ENCODE results near the gene TBC1D22A. TPM values are rescaled to one million over a fixed set of nuclear protein-coding genes. Genes with fewer than 3 reads are reported as not detected.

The TBC1D22A gene
- total RNA-seq, 1 experiment from 2014 or later = 7.2 TPM

DNA sequence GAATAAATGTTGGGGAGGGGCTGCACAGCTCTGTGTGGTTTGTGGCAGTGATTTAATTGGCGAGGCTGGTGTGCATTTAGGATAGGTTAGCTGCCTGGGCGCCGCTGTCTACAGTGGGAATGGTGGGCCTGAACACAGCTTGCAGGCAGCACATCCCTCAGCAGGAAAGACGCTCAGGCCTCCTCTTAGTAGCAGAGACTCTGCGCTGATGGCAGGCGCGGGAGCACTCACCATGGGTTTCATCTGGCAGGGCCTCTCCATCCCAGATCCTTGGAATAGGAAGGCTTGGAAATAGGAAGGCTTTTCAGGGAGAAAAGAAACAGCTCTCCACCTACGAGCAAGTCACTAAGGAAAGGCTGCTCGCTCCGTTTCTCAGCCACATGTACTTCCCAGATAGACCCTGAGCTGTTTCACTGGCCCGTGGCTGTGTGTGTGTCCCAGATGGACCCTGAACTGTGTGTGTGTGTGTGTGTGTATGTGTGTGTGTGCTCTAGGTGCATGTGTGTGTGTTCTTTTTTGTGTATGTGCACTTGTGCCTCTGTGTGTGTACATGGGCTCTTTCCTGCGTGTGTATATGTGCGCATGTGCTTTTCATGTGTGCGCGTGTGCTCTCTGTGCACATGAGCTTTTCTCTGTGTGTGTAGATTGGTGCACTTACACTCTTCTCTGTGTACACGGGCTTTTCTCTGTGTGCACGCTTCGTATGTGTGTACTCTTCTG lies 144.0 kb downstream of the TBC1D22A start:
- no peak for DNase-seq (ENCODE audit: low read depth)

GRCh38 chr22:46907241-46908215 lies 145.1 kb downstream of the TBC1D22A start:
- DNase-seq (ENCODE audit: low read depth) = no peak

DNA sequence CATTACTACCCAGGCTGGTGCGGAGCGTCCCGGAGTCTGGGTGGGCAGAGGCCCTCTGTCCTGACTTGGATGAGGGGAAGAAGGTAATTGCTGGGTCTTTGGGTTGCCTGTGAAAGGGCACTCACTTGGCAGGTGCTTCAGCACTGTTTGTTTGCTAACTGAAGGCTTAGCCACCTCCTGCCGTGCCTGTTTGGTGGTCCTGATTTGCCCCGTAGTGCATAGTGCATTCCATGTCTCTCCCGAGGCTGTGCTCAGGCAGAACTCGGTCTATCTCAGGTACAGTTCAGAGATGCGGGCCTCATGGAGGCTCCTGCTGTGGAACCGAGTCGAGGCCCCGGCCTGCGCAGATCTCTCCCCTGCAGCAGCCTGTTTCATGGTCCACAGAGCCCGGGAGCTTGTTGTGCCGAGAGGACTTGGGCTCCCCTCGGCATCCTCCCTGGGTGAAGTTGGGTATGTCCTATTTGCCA lies 146.2 kb downstream of the TBC1D22A start:
- no peak for DNase-seq (ENCODE audit: low read depth)

GRCh38 chr22:46909237-46910030 lies 147.0 kb downstream of the TBC1D22A start:
- DNase-seq (ENCODE audit: low read depth) = no peak

GRCh38 chr22:46910624-46911023 lies 148.2 kb downstream of the TBC1D22A start:
- DNase-seq (ENCODE audit: low read depth) = no peak

- DNase-seq (ENCODE audit: low read depth) = no peak
Observed at GRCh38 chr22:46911346-46911745, 148.9 kb downstream of the TBC1D22A start.

- no peak for DNase-seq (ENCODE audit: low read depth)
Observed at GRCh38 chr22:46913351-46913750, 150.9 kb downstream of the TBC1D22A start.

DNA sequence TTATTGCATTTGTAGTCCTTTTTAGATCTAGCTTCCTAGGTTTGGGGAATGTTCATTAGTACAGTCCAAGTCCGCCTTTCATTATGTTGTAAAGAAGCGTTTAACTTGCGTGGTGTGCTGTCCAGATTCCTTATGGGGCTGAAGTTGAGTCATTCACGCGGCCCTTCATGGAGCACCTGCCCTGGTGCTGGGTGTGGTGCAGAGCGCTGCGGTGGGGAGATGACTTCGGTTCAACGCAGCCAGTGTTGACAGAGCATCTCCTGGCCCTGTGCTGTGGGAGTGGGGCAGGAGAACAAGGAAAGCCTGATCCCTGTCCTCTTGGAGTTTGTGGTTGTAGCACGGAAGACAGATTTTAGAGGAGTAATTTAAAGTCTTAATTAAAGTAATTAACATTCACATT lies 152.0 kb downstream of the TBC1D22A start:
- DNase-seq (ENCODE audit: low read depth) = no peak

DNA sequence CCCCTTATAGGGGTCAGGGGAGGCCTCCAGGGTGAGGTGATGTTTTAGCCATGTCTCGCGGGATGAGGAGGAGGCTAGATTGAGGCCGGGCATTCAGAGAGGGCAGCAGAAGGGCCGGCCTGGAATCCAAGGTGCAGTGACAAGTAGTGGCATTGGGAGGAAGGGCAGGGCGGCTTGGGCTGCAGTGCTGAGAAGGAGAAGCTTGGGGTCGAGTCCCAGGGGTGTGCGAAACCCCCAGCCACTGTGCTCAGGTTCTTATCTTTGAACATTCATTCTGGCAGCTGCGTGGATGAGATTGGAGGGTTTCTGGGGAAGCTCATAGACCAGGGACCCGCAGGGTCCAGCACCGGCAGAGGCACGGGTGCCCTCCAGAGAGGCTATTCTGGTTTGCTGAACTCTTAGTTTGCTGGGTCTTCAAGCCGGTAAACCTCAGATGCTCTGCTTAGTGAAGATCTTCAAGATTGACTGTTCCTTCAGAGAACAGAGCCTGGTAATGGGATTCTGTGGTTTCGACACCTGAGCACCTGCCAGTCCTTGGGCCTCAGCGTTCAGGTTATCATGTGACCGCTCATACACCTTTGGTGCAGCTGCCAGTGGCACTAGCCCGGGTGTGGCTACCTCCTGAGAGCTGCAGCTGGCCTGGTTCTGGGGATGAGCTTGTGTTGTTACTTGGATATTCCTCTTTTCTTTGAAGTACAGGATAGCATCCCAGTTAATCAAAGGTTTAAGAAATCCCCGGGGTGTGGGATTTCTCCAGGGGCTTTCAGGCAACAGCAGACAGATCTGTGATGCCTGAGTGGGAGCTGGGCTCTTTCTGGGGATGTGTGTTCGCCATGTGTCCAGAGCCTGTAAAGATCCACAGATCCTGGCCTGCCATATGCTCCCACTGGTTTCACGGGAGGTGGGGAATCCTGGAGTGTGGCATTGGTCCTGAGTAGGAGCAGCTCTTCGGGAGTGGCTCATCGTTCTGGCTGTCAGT lies 152.8 kb downstream of the TBC1D22A start:
- DNase-seq (ENCODE audit: low read depth) = no peak

DNA sequence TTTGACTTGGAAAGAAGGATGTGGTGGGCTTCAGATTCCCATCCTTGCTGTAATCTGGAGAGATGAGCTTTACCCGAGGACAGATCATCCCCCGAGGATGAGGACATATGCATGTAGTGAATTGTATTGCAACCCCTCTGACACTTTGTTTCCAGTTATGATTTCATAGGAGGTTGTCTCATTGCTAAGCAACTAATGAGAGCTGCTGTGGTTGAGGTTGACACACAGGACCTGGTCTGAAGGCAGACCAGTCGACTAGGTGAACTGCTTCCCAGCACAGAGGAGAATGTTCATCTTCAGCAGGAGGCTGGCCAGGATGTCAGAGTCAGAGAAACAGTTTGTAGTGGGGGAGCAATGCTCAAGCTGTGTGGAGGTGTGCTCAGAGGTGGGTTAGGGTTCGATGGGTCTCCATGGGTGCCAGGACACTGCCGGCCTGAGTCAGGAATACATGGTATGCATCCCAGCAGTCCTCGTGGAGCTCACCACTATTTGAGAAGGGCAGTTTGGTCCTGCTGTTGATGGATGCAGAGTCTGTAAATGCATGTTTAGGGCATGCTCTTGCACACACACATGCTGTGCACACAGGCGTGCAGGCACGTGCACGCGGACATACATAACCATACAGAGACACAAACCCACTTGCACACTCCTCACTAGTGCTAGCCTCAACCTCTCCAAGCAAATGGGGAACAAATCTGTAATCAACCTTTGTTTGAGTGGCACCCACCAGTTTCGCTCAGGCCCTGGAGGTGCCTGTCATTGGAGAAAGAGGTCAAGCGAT lies 153.7 kb downstream of the TBC1D22A start:
- DNase-seq (ENCODE audit: low read depth) = no peak

- DNase-seq (ENCODE audit: low read depth) = no peak
Observed at GRCh38 chr22:46916886-46917770, 154.7 kb downstream of the TBC1D22A start.

DNA sequence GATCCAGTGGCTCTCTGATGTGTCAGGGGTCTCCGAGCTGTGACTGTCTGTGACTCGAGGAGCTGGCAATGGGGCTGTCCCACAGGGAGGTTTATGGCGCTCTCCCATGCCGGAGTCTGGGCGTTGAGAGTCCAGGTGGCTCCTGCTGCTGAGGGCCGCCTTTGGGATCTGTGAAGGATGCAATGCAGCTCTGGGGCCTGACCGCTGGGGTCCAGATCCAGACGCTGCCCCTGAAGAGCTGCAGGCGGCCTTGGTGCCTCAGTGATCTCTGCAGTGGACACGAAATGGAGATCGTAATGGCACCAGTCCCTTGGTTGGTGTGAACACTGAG lies 155.3 kb downstream of the TBC1D22A start:
- DNase-seq (ENCODE audit: low read depth) = no peak

DNA sequence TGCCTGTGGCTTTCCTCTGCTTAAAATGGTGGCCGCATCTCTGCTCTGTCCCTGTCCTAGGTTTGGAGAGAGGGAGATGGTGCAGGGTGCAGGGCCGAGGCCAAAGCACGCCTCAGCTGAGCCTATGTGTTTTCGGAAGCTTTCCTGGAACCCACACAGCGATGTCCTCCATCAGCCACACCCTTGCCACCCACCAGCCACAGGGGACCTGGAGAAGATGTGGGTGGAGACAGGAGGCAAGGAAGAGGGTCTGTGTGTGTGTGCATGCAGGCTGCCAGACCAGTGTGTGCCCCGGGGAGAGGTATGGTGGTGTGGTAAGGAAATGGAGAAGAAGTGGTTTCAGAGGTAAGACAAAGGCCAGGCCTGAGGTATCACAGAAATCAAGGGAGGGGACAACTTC lies 155.7 kb downstream of the TBC1D22A start:
- DNase-seq (ENCODE audit: low read depth) = no peak

GRCh38 chr22:46922037-46922436 lies 159.6 kb downstream of the TBC1D22A start:
- DNase-seq (ENCODE audit: low read depth) = no peak

- no peak for DNase-seq (ENCODE audit: low read depth)
Observed at GRCh38 chr22:46923394-46923793, 160.9 kb downstream of the TBC1D22A start.

DNA sequence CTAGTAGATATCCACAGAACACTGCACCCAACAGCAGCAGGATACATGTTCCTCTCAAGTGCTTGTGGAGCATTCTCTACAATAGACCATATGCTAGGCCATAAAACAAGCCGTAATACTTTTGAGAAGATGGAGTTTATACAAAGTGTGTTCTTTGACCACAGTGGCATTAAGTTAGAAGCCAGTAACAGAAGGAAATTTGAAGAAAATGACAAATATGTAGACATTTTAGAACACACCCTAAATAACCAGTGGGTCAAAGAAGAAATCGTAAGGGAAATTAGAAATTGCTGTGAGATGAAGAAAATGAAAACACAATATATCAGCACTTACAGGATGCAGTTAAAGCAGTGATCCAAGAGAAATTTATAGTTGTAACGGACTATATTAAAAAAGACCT lies 163.4 kb downstream of the TBC1D22A start:
- no peak for DNase-seq (ENCODE audit: low read depth)

DNA sequence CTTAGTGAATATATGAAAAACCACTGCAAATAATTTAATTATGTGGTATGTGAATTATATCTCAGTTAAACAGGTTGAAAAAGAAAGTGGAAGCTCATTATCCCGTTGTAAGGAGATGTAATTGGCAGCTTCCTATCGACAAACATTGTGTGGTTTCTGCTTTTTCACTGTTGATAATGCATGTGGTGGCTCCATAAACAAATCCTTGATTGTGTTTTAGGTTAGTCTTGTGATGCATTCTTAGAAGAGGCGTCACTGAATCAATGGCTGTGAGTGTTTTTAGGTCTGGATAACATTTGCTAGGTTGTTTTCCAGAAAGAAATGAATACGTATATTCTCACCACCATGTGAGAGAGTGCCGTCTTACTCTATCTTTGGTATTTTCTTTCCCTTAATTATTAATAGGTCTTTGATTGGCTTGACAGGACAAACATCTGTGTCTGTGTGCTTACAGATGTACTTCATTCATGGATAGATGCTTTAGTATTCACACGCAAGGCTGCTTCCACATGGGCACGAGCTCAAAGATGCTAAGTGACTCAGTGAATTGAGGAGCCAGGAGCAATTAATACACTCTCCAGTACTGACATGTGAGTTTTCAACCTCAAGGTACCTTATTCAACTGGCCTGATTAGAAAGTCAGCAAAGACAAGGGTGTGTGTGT lies 166.7 kb downstream of the TBC1D22A start:
- peak; percentile 68 for DNase-seq (ENCODE audit: low read depth)

DNA sequence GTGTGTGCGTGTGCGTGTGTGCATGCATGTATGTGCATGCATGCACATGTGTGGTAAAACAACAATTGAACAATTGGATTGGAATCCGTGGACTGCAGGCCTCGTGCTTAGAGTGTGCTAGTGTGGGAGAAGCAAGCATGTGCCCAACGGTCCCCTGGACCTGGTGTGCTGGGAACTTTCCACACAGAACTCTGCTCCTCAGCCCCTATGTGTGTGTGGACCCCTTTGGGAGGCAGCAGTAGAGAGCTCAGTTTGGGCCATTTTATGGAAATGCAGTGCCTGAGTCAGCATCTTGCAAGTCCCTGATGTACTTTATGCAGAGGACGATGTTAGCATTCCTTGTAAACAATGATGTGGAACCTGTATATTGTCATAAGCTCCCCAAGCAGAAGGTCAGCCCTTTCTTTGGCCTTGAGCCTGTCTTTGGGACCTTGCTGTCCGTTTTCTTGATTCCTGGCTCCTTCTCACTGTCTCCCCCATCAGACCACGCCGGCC lies 167.3 kb downstream of the TBC1D22A start:
- no peak for DNase-seq (ENCODE audit: low read depth)

Data from RPMI7951 (cell line).